Adrenal gland (tissue), 12 donors: ENCODE measurements around the gene MYO18B. TPM values are rescaled to one million over a fixed set of nuclear protein-coding genes. Genes with fewer than 3 reads are reported as not detected.

Source experiments
- DNase-seq, 7 donors: peaks; one replicate each; pipeline ENCODE4 v3.0.0-alpha.2; 2019 to 2020
- H3K27ac ChIP-seq, 5 donors: fragments of 200-600 bp; sonication (generic) in 4 of 5; 1 replicate in 3 of 5; 2 replicates in 2 of 5; pipeline versions ENCODE4 v1.5.1 to v1.8.0; 2016 to 2020; ENCODE audit warnings: mild to moderate bottlenecking in 1 of 5
- H3K27me3 ChIP-seq: fragments of 200-600 bp; 2 replicates; pipeline ENCODE4 v1.8.0; 2021
- H3K36me3 ChIP-seq, 2 donors: fragments of 200-600 bp; replicated peaks in 1 of 2; 1 replicate in 1 of 2; 2 replicates in 1 of 2; pipeline versions ENCODE4 v1.5.1 to v1.8.0; 2018 to 2022
- H3K4me1 ChIP-seq, 2 donors: fragments of 200-600 bp; replicated peaks in 1 of 2; 1 replicate in 1 of 2; 2 replicates in 1 of 2; pipeline versions ENCODE4 v1.5.1 to v1.8.0; 2018 to 2021
- H3K4me3 ChIP-seq, 4 donors: fragments of 200-600 bp; sonication (generic) in 3 of 4; one replicate each; pipeline ENCODE4 v1.5.1; 2016 to 2018
- H3K9me3 ChIP-seq, 3 donors: fragments of 200-600 bp; sonication (generic) in 1 of 3; replicated peaks in 1 of 3; 1 replicate in 2 of 3; 2 replicates in 1 of 3; pipeline versions ENCODE4 v1.5.1 to v1.8.0; 2016 to 2021
- POLR2A ChIP-seq, 2 donors: fragments of 450-650 bp; IDR thresholded peaks; one replicate each; pipeline ENCODE4 v1.6.1; 2017; ENCODE audit warnings: antibody characterized with exemption in 2 of 2, mild to moderate bottlenecking in 2 of 2, moderate library complexity in 1 of 2
- WGBS, 4 donors: extraction: QIAGEN DNeasy Blood & Tissue Kit in 2 of 4; methylation state at CpG; one replicate each; pipeline versions ENCODE4 v1.1.5 to v1.1.7; 2013 to 2017; 5-methylcytosine and 5-hydroxymethylcytosine counted together
- intact Hi-C, 2 donors: fragments of 100-400 bp; cut with DNase I; formaldehyde crosslinking; loops; one replicate each; pipeline versions ENCODE4 v1.14.1 to v1.15.0; 2022 to 2023
- polyA plus RNA-seq, 3 donors: library from polyadenylated mRNA; stranded (reverse); fragments of 200-250 nt in 2 of 3; fragments of 350-450 nt in 1 of 3; fragmentation: Illumina TruSeq in 1 of 3; extraction: RNeasy Lipid Tissue Mini Kit (QIAGEN cat#74804) in 1 of 3; gene quantifications; one replicate each; pipeline ENCODE4 v1.2.3, GENCODE V29; 2013 to 2014
- total RNA-seq, 9 donors: library from RNA; depleted of rRNA in 4 of 9; stranded (reverse); fragments of >200 nt in 4 of 9; fragments of 120-200 nt in 1 of 9; fragmentation: NEBNext Ultra II Directional in 1 of 9; extraction: Animal tissue kit (Norgen Biotek cat#: 25700) in 1 of 9; gene quantifications; one replicate each; pipeline versions ENCODE4 v1.1.0 to v1.2.4, GENCODE V29; 2013 to 2023
- TF ChIP-seq, protein P1 (sequence below), 6 experiments: fragments of 450-650 bp in 4 of 6; fragments of 200-600 bp in 2 of 6; sonication (generic) in 1 of 6; IDR thresholded peaks; 1 replicate in 5 of 6; 2 replicates in 1 of 6; pipeline versions ENCODE4 v1.5.1 to v1.8.0; 2016 to 2021; ENCODE audit warnings: antibody characterized with exemption in 6 of 6, mild to moderate bottlenecking in 2 of 6, moderate library complexity in 1 of 6
- donor health status: healthy with polysubstance abuse.
- donor health status: Bipolar disorder and iron deficiency.
- donor health status: DM: yes; HTN: yes; CAD: no.
- donor health status: DM: no; HTN: no; CAD: no.
- donor health status: DM: no; HTN: no; CAD: no.
- donor health status: DM: yes; HTN: yes; CAD: no.

The MYO18B gene
- total and polyA plus RNA-seq, 12 donors = 0.08 to 1.1 (median 0.18) TPM

DNA sequence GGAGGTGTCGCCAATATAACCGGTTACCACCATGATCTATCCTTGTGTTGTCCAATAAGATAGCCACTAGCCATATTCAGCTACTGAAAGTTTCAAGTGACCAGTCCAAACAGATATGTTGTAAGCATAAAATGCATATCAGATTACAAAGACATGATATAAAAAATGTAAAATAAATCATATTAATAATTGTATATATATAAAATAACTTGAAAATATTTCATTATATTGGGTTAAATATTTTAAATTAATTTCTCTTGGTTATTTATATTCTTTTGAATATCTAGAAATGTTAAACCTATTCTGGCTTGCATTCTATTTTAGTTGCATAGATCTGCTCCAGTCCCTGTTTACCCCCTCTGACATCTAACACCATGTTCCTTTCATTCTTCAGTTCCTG, 305.5 kb downstream of the MYO18B start:
- WGBS, 4 donors = 90 to 97% (median 95%) methylated on average over 2 of the region's 2 CpGs
- H3K27me3 ChIP-seq = peaks cover 6% of the 10 kb centered on the region
- DNase-seq = no peak
- TF ChIP-seq, protein P1, sequence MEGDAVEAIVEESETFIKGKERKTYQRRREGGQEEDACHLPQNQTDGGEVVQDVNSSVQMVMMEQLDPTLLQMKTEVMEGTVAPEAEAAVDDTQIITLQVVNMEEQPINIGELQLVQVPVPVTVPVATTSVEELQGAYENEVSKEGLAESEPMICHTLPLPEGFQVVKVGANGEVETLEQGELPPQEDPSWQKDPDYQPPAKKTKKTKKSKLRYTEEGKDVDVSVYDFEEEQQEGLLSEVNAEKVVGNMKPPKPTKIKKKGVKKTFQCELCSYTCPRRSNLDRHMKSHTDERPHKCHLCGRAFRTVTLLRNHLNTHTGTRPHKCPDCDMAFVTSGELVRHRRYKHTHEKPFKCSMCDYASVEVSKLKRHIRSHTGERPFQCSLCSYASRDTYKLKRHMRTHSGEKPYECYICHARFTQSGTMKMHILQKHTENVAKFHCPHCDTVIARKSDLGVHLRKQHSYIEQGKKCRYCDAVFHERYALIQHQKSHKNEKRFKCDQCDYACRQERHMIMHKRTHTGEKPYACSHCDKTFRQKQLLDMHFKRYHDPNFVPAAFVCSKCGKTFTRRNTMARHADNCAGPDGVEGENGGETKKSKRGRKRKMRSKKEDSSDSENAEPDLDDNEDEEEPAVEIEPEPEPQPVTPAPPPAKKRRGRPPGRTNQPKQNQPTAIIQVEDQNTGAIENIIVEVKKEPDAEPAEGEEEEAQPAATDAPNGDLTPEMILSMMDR (IDR thresholded peaks at IDR 0.05) = no peak
- no peak for TF ChIP-seq POLR2A (IDR thresholded peaks at IDR 0.05)
- no peaks in the 10 kb centered on the region for H3K9me3 ChIP-seq
- no peak overlapping the region for H3K27ac ChIP-seq
- no peak overlapping the region for H3K4me3 ChIP-seq
- intact Hi-C loops = no loop called here
- H3K4me1 ChIP-seq = no peaks in the 10 kb centered on the region
- no peaks in the 10 kb centered on the region for H3K36me3 ChIP-seq

DNA sequence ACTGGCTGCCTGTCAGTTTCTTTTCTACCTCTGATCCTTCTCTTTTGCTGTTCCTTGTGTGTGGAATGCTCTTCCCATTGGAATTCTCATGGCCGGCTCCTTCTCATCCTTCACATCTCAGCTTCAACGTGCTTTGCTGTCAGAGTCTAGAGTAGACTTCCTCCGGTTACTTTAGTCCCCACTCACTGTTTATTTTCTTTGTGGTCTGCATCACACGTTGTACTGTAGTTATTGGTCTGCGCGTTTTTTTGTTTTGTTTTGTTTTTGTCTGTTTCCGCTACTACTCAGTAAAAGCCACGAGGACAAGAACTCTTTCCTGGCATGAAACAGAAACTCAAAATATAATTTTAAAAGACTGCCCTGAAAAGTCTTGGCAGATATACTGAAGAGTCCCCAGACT, 305.9 kb downstream of the MYO18B start:
- Histone ChIP-seq H3K9me3 (no peaks in the 10 kb centered on the region), H3K27me3 (peaks cover 6% of the 10 kb centered on the region), H3K36me3 (no peaks in the 10 kb centered on the region), H3K4me3 (no peak overlapping the region), H3K27ac (no peak overlapping the region), H3K4me1 (no peaks in the 10 kb centered on the region)
- intact Hi-C loops = no loop called here
- 48 to 56% (median 52%) methylated on average over 8 of the region's 8 CpGs for WGBS, 4 donors
- DNase-seq = no peak
- TF ChIP-seq, protein P1 (IDR thresholded peaks at IDR 0.05) = no peak
- TF ChIP-seq POLR2A (IDR thresholded peaks at IDR 0.05) = no peak

DNA sequence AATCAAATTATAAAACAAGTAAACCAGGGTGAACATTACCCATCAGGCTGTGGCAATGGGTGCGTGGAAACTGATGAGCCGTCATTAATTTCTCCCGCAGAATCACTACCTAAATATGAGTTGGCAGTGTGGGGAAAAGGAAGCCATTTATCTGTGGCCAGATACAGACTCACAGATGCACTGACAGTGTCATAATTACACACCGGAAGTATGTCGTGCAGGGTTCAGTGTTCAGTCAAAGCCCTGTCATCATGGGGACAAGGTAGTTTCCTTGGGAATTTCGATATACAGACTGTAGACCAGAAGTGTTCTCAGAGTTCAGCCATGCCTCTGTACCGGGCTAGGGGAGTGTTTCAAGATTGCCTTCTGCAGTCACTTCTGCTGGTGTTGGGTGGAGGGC, 308.1 kb downstream of the MYO18B start:
- intact Hi-C loops = no loop called here
- Histone ChIP-seq H3K4me3 (no peak overlapping the region), H3K4me1 (no peaks in the 10 kb centered on the region), H3K27ac (no peak overlapping the region), H3K9me3 (no peaks in the 10 kb centered on the region), H3K36me3 (no peaks in the 10 kb centered on the region), H3K27me3 (peaks cover 12% of the 10 kb centered on the region)
- 55 to 72% (median 62%) methylated on average over 7 of the region's 7 CpGs for WGBS, 4 donors
- TF ChIP-seq POLR2A (IDR thresholded peaks at IDR 0.05) = no peak
- TF ChIP-seq, protein P1 (IDR thresholded peaks at IDR 0.05) = no peak
- no peak for DNase-seq

DNA sequence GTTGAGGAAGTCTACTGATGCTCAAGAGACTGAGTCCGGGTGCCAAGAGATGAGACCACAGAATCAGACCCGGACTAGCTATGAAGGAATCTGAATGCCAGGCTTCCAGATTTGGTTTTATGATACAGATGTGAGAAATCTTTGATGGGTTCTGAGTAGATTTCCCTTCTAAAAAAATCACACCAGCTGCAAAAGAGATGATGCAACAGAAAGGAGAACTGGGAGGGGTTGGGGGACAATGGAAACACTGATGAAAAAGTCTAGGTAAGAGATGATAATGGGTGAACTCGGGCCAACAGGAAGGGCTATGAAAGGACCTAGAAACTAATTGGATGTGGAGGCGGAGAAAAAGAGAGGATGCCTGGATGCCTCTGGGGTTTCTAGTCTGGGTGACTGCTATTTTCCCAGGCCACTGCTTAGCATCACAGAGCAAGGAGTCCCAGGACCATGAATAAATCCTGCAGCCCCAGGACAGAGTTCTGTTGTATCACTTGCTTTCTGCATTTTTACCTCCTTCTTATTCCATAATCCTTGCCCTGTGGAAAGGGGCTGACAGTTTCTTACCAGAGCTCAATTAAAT, 311.8 kb downstream of the MYO18B start:
- no peak for DNase-seq
- peaks cover 12% of the 10 kb centered on the region for H3K27me3 ChIP-seq
- no peak overlapping the region for H3K4me3 ChIP-seq
- no peaks in the 10 kb centered on the region for H3K4me1 ChIP-seq
- intact Hi-C loops = no loop called here
- TF ChIP-seq, protein P1 (IDR thresholded peaks at IDR 0.05) = no peak
- TF ChIP-seq POLR2A (IDR thresholded peaks at IDR 0.05) = no peak
- no peak overlapping the region for H3K27ac ChIP-seq
- WGBS, 4 donors = 58 to 69% (median 65%) methylated on average over 4 of the region's 4 CpGs
- no peaks in the 10 kb centered on the region for H3K36me3 ChIP-seq
- H3K9me3 ChIP-seq = no peaks in the 10 kb centered on the region
